NCI-H748 (cell line): ENCODE results near the gene KRTAP3-1.

ENCODE experiments used
- DNase-seq: peaks from one replicate; lab custom pipeline; 2025; ENCODE audit not compliant: unreplicated experiment; lab: John Stamatoyannopoulos, UW

KRTAP3-1 gene

GRCh38 chr17:40980596-40980995, 28.3 kb downstream of the KRTAP3-1 start:
- no peak for DNase-seq

- no peak for DNase-seq
Measured at GRCh38 chr17:40980117-40980516, 28.8 kb downstream of the KRTAP3-1 start.

- DNase-seq = no peak
Measured at GRCh38 chr17:40978575-40979151, 30.3 kb downstream of the KRTAP3-1 start.

GRCh38 chr17:40975516-40975915, 33.4 kb downstream of the KRTAP3-1 start:
- no peak for DNase-seq

- no peak for DNase-seq
Measured at GRCh38 chr17:40974366-40974765, 34.6 kb downstream of the KRTAP3-1 start.

GRCh38 chr17:40967582-40967981, 41.3 kb downstream of the KRTAP3-1 start:
- DNase-seq = no peak

DNA sequence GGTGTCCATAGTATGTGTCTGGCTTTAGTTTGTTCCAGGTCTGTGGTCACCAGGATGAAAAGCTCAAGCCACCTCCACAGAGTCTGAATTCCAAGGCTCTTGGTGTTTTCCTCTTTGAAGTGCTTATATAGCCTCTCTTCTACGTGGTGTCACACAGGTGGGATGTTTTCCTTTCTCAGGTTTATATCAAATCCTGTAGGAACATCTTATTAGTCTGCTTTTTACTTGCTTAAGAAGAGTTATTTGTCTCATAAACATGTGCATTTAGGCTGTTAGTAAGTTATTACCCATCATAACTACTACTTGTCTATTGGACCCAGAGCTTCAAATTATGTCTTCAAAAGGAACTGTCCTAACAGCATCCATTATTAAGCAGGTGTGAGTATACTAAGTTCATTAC, 42.1 kb downstream of the KRTAP3-1 start, which contains the start of gene KRT39:
KRT39 (minus strand) TSS at position 101 of the 400 bp plus-strand sequence; CDS start at position 9, 92 bp downstream.
- DNase-seq = no peak

DNA sequence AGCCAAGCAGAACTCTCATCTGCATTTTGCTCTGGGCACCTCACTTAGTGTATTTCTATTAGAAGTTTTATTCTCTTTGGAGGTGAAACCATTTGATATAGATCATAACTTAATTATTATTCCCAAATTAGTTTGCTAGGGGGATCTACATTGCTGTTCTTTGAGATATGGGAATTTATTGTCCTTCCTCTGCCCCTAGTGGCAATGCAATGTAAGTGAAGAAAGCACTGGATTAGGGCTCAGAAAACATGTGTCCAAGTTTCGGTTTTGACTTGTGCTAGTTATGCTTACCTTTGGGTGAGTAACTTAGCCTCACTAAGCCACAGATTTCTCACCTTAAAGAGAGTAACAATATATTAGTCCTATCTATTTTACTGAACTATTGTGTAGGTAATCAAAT, 45.1 kb downstream of the KRTAP3-1 start:
- no peak for DNase-seq

GRCh38 chr17:40962059-40962561, 46.8 kb downstream of the KRTAP3-1 start:
- no peak for DNase-seq

DNA sequence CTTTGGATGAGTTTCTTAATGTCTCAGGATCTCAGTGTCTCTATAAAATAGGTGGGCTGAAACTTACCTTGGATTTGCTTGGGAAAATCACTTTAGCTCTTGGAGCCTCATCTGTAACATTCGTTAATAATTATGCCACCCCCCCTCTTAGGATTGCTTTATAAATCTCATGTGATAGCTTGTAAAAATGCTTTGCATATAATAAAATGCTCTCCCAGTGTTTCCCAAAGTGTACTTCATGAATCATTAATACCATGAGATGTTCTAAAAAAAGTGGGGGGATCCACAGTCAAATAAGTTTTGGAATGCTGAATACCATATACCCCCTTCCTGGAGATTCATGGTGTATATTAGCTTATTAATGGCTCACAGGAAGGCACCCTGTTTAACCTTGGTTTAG, 47.3 kb downstream of the KRTAP3-1 start:
- DNase-seq = no peak

DNA sequence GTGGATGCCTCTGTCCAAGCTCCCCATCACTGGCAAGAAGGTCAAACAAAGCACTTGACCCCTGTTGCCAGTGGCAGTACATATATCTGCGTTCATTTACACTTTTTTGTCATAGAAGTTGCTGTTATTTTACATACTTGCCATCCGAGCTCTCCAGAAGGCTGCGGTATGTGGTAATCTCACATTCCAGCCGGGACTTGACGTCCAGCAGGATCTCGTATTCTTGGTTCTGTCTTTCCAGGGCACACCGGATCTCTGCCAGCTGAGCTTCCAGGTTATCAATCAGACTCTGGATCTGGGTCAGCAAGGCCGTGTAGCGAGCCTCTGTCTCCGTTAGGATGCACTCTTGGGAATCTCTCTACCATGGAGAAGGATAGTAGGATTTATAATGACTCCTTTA, 48.8 kb downstream of the KRTAP3-1 start:
- no peak for DNase-seq
